K562 (cell line): Measurements from ENCODE around the gene MON1A. TPM values are rescaled to one million over a fixed set of nuclear protein-coding genes. Genes with fewer than 3 reads are reported as not detected.

ENCODE experiments used
- CREM ChIP-seq: IDR thresholded peaks from 2 replicates; pipeline ENCODE4 v1.6.1; 2014; ENCODE audit warnings: antibody characterized with exemption, low read depth
- EHMT2 ChIP-seq: fragments of 450-650 bp; IDR thresholded peaks from 2 replicates; pipeline ENCODE4 v1.6.1; 2018; ENCODE audit warnings: antibody characterized with exemption
- FOXJ3 ChIP-seq: sonication (generic); formaldehyde crosslinking; IDR thresholded peaks from 2 replicates; pipeline ENCODE4 v1.4.0; 2020; ENCODE audit warnings: mild to moderate bottlenecking, missing genetic modification reagents
- GMEB1 ChIP-seq: fragments of 250-450 bp; sonication (Bioruptor Pico); IDR thresholded peaks from 2 replicates; pipeline ENCODE4 v1.4.0; 2020; ENCODE audit warnings: mild to moderate bottlenecking
- MYNN ChIP-seq, 2 experiments: sonication (generic); formaldehyde crosslinking in 1 of 2; IDR thresholded peaks; 2 replicates each; pipeline versions ENCODE4 v1.5.0 to v1.6.1; 2016 to 2020; ENCODE audit warnings: antibody characterized with exemption in 1 of 2, missing genetic modification reagents in 1 of 2
- PATZ1 ChIP-seq: fragments of 250-450 bp; sonication (Bioruptor Pico); IDR thresholded peaks from 2 replicates; pipeline ENCODE4 v1.5.0; 2020; ENCODE audit warnings: mild to moderate bottlenecking, borderline replicate concordance
- SREBF1 ChIP-seq: fragments of 150-350 bp; IDR thresholded peaks from 2 replicates; pipeline ENCODE4 v1.6.1; 2014; ENCODE audit warnings: antibody characterized with exemption, low read depth, low read length, borderline replicate concordance
- ZEB2 ChIP-seq: fragments of 450-650 bp; IDR thresholded peaks from 2 replicates; pipeline ENCODE4 v1.6.1; 2016
- ZNF165 ChIP-seq: fragments of 250-450 bp; sonication (Bioruptor Pico); IDR thresholded peaks from 2 replicates; pipeline ENCODE4 v1.4.0; 2020; ENCODE audit warnings: borderline replicate concordance
- ZNF655 ChIP-seq: fragments of 250-450 bp; sonication (Bioruptor Pico); IDR thresholded peaks from 2 replicates; pipeline ENCODE4 v1.5.0; 2021
- ZNF75A ChIP-seq: fragments of 450-650 bp; formaldehyde crosslinking; IDR thresholded peaks from 2 replicates; pipeline ENCODE4 v1.4.0; 2020; ENCODE audit warnings: mild to moderate bottlenecking
- polyA plus RNA-seq, 8 experiments: library from polyadenylated mRNA; depleted of rRNA in 4 of 8; stranded (reverse) in 5 of 8; unstranded in 3 of 8; fragments of >200 nt; fragmentation: Nextera tagmentation in 2 of 8; fragmentation: Illumina TruSeq in 1 of 8; extraction: Ambion mirVana in 2 of 8; extraction: Trizol in 1 of 8; gene quantifications; 2 replicates each; pipeline versions ENCODE4 v1.2.1 to v1.2.3, GENCODE V29; 2011 to 2014; ENCODE audit warnings: inconsistent platforms in 1 of 8, missing spikeins in 1 of 8
- total RNA-seq, 7 experiments: library from RNA; depleted of rRNA in 6 of 7; stranded (reverse); fragments of >200 nt in 6 of 7; fragmentation: Illumina TruSeq in 2 of 7; extraction: Trizol in 2 of 7; gene quantifications; 2 replicates each; pipeline versions ENCODE4 v1.2.1 to v1.2.3, GENCODE V29; 2011 to 2021; ENCODE audit warnings: low replicate concordance in 1 of 7
- TF ChIP-seq, protein P1 (sequence below): fragments of 450-650 bp; IDR thresholded peaks from 2 replicates; pipeline ENCODE4 v1.6.1; 2018; ENCODE audit not compliant: partially characterized antibody
- TF ChIP-seq, protein P2 (sequence below): sonication (generic); formaldehyde crosslinking; IDR thresholded peaks from 2 replicates; pipeline ENCODE4 v1.8.0; 2023; ENCODE audit warnings: missing genetic modification reagents, mild to moderate bottlenecking, borderline replicate concordance

MON1A gene
- total and polyA plus RNA-seq, 9 of the 15 experiments (the other 6 are each of a cell fraction or from before 2014, with no cell fraction given): 1.1 to 13.8 (median 6.8) TPM

DNA sequence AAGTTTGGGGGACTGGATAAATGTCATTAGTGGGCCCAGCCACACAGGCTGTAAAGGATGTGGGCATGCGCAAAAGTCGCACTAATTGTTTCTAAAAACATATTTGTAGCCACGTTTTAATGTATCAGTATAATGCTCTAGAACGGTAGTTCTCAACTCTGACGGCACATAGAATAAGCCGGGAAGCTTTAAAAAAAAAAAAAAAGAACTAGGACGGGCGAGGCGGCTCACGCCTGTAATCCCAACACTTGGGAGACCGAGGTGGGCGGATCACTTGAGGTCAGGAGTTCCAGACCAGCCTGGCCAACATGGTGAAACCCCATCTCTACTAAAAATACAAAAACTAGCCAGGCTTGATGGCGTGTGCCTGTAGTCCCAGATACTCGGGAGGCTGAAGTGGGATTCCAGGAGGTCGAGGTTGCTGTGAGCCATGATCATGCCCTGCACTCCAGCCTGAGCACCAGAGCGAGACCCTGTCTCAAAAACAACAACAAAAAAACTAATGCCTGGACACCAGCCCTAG, 618 bp upstream of the MON1A start (continued):
- TF ChIP-seq GMEB1 (no peak), PATZ1 (CRISPR knock-in tag) (no peak), FOXJ3 (CRISPR knock-in tag) (no peak), ZNF165 (no peak), EHMT2 (no peak), SREBF1 (no peak), ZNF655 (no peak), ZNF75A (CRISPR knock-in tag) (no peak), ZEB2 (no peak), CREM (no peak), MYNN (IDR thresholded peaks at IDR 0.05) (no peak), MYNN (CRISPR knock-in tag; IDR thresholded peaks at IDR 0.05) (no peak)
- TF ChIP-seq, protein P1, sequence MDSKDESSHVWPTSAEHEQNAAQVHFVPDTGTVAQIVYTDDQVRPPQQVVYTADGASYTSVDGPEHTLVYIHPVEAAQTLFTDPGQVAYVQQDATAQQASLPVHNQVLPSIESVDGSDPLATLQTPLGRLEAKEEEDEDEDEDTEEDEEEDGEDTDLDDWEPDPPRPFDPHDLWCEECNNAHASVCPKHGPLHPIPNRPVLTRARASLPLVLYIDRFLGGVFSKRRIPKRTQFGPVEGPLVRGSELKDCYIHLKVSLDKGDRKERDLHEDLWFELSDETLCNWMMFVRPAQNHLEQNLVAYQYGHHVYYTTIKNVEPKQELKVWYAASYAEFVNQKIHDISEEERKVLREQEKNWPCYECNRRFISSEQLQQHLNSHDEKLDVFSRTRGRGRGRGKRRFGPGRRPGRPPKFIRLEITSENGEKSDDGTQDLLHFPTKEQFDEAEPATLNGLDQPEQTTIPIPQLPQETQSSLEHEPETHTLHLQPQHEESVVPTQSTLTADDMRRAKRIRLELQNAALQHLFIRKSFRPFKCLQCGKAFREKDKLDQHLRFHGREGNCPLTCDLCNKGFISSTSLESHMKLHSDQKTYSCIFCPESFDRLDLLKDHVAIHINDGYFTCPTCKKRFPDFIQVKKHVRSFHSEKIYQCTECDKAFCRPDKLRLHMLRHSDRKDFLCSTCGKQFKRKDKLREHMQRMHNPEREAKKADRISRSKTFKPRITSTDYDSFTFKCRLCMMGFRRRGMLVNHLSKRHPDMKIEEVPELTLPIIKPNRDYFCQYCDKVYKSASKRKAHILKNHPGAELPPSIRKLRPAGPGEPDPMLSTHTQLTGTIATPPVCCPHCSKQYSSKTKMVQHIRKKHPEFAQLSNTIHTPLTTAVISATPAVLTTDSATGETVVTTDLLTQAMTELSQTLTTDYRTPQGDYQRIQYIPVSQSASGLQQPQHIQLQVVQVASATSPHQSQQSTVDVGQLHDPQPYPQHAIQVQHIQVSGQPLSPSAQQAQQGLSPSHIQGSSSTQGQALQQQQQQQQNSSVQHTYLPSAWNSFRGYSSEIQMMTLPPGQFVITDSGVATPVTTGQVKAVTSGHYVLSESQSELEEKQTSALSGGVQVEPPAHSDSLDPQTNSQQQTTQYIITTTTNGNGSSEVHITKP: no peak
- TF ChIP-seq, protein P2, sequence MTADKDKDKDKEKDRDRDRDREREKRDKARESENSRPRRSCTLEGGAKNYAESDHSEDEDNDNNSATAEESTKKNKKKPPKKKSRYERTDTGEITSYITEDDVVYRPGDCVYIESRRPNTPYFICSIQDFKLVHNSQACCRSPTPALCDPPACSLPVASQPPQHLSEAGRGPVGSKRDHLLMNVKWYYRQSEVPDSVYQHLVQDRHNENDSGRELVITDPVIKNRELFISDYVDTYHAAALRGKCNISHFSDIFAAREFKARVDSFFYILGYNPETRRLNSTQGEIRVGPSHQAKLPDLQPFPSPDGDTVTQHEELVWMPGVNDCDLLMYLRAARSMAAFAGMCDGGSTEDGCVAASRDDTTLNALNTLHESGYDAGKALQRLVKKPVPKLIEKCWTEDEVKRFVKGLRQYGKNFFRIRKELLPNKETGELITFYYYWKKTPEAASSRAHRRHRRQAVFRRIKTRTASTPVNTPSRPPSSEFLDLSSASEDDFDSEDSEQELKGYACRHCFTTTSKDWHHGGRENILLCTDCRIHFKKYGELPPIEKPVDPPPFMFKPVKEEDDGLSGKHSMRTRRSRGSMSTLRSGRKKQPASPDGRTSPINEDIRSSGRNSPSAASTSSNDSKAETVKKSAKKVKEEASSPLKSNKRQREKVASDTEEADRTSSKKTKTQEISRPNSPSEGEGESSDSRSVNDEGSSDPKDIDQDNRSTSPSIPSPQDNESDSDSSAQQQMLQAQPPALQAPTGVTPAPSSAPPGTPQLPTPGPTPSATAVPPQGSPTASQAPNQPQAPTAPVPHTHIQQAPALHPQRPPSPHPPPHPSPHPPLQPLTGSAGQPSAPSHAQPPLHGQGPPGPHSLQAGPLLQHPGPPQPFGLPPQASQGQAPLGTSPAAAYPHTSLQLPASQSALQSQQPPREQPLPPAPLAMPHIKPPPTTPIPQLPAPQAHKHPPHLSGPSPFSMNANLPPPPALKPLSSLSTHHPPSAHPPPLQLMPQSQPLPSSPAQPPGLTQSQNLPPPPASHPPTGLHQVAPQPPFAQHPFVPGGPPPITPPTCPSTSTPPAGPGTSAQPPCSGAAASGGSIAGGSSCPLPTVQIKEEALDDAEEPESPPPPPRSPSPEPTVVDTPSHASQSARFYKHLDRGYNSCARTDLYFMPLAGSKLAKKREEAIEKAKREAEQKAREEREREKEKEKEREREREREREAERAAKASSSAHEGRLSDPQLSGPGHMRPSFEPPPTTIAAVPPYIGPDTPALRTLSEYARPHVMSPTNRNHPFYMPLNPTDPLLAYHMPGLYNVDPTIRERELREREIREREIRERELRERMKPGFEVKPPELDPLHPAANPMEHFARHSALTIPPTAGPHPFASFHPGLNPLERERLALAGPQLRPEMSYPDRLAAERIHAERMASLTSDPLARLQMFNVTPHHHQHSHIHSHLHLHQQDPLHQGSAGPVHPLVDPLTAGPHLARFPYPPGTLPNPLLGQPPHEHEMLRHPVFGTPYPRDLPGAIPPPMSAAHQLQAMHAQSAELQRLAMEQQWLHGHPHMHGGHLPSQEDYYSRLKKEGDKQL (CRISPR knock-in tag): no peak
